GM21447 (cell line): Measurements from ENCODE around the gene CTDSPL2.
"Not testable (repeated sequence)": the region's sequence is repeated elsewhere in the genome, so short reads cannot be mapped to it uniquely, and the experiment has no call there.

ENCODE experiments used
- ATAC-seq: cut with Tn5 transposase; IDR thresholded peaks from one replicate; pipeline ENCODE4 v1.9.1; 2021; ENCODE audit not compliant: unreplicated experiment

CTDSPL2 gene

GRCh38 chr15:44426975-44427755 is at the start of gene CTDSPL2:
CTDSPL2 (plus strand) TSS chr15:44427629; CDS start chr15:44459015, 31,386 bp downstream.
- ATAC-seq: peak; percentile 91

DNA sequence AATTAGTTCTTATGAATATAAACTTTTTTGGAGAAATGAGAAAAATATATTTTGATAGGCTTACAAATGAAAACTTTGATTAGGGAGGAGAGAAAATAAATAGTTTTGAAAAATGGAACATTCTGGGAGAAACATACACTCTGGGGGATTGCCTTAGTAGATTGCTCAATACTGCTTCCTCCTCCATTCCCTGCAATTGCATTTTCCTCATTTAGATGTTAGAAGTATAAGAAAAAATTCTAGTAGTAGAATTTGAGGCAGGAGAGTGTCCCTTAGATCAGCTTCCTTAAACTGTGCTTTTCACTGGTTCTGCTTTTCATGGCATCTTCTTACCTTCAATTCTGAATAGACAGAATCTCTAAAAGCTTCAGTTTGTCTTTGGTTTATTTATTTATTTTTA is 46.2 kb upstream of the CTDSPL2 start:
- no peak for ATAC-seq

GRCh38 chr15:44385344-44385942 is 42.0 kb upstream of the CTDSPL2 start:
- ATAC-seq: no peak

DNA sequence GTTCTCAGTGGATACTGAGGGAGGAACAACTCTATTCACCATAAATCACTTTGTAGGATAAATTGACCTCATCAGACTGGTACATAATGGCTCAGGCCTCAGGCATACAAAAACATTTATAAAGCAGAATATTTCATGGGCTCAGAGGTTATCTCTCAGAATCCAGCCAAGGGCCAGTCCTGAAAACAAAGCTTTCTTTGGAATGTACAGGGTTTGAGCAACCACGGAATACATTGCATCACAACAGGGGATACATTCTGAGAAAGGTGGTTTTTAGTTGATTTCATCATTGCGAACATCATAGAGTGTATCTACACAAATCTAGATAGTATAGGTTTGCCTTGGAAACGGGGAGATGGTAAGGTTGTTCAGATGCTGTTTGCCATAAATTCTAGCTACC is 33.4 kb upstream of the CTDSPL2 start:
- ATAC-seq: no peak

- no peak for ATAC-seq
Measured at GRCh38 chr15:44394562-44394961, 32.9 kb upstream of the CTDSPL2 start.

- no peak for ATAC-seq
Measured at GRCh38 chr15:44397869-44398268, 29.6 kb upstream of the CTDSPL2 start.

- no peak for ATAC-seq
Measured at GRCh38 chr15:44414001-44414400, 13.4 kb upstream of the CTDSPL2 start.

DNA sequence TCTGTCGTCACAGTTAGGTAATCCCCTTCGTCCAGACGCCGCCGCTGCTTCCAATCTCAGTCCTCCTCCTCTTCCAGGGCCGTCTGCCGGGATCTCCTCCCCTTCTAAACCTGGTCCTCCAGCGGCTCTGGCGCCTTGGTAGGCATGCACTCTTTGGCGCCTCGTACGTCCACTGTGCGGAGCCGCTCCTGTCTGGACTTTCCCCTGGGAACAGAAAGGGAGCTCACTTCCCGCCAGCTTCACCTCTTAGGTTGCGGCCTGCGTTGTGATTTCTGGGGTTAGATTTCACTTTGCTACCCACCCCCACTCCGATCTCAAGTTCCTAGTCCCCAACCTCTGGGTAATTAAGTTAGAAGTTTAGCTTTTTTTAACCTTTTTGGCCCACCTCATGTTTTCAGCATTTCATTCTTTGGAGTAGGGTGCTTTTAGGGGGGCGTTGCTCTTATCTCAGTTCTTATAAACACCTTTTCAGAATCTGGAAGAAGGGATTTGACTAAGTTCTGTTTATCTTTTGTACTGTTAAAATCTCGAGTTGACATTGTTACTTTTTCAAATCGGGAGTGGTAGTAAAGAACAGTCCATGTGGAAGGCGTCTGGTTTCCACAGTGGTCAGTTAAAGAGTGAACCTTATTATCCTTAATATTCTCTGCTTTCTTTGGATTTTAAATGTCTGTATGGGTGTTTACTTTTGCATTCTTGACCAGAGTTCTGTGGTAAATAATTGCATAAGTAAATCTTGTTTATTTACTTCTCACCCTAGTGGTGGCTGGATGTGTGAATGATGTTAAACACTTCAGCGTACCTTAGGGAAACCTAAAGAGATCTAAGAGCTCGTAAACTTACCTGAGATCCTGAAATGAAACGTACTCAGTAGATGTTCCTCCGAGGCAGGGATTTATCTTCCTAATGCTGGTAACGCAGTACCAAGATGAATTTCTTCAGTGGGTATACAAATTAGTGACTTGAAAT is 611 bp downstream of the CTDSPL2 start:
- peak; percentile 22 for ATAC-seq

GRCh38 chr15:44435893-44436667 is 8.7 kb downstream of the CTDSPL2 start:
- ATAC-seq: no peak

GRCh38 chr15:44438402-44438801 is 11.0 kb downstream of the CTDSPL2 start:
- no peak for ATAC-seq

GRCh38 chr15:44441095-44441501 is 13.7 kb downstream of the CTDSPL2 start:
- ATAC-seq: no peak

- no peak for ATAC-seq
Measured at GRCh38 chr15:44443515-44443914, 16.1 kb downstream of the CTDSPL2 start.

DNA sequence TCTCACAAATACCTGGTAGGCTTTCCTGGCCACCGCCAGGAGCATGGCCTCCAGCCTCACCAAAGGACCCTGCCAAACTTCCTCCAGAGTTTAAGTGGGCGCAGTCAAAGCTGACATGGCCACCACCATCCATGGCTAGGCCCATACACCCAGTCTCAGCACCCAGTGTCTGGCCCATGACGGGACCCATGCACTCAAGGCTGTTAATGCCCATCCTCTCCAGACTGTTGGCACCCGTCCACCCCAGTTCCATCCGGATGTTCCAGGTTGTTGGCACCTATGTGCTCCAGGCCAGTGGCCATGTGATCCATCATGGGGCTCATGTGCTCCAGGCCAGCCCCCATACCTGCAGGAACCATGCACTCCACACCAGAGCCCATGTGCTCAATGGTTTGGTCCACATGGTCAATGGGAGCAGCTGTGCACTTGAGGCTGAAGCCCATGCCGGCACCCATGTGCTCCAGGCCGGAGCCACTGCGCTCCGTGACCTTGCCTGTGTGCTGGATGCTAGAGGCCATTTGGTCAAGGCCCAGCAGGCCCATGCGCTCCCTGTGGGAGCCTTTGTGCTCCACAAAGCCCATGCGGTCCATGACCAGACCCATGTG is 20.4 kb downstream of the CTDSPL2 start:
- no peak for ATAC-seq

GRCh38 chr15:44450172-44450571 is 22.7 kb downstream of the CTDSPL2 start:
- no peak for ATAC-seq

GRCh38 chr15:44453578-44454283 is 26.3 kb downstream of the CTDSPL2 start:
- ATAC-seq: not testable (repeated sequence)

DNA sequence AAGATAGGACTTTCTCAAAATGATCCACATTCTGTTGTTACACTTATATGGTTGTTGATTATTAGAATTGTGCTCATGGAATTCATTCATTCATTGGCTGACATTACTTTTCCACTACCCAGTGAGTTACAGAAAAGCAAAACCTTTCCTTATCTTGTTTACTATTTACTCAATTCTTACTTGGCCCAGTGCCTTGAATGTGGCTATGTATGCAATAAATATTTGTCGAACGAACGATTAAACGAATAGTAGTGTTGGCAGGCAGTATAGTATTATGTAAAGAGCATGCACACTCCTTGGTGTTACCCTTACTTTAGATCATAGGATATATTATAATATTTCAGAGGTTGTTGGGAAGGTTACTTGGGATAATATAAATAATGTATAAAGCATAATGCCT is 31.0 kb downstream of the CTDSPL2 start:
- ATAC-seq: no peak

DNA sequence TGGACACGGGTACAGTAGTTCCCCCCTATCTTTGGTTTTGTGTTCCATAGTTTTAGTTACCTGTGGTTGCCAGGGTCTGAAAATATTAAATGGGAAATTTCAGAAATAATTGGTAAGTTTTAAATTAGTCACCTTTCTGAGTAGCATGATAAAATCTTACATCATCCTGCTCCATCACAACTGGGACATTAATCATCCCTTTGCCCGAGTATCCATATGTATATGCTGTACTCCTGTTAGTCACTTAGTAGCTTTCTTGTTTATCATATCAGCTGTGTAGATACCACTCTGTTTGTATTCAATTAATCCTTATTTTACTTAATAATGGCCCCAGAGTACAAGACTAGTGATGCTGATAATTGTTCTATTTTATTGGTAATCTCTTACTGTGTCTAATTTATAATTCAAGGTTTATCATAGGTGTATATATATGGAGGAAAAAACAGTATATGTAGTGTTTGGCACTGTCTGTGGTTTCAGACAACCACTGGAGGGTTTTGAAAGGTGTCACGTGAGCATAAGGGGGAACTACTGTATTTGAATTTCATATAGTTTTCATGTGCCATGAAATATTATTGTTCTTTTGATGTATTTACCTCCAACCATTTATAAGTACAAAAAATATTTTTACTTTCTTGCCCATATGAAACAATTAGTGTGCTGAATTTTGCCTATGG is 41.4 kb downstream of the CTDSPL2 start:
- no peak for ATAC-seq

DNA sequence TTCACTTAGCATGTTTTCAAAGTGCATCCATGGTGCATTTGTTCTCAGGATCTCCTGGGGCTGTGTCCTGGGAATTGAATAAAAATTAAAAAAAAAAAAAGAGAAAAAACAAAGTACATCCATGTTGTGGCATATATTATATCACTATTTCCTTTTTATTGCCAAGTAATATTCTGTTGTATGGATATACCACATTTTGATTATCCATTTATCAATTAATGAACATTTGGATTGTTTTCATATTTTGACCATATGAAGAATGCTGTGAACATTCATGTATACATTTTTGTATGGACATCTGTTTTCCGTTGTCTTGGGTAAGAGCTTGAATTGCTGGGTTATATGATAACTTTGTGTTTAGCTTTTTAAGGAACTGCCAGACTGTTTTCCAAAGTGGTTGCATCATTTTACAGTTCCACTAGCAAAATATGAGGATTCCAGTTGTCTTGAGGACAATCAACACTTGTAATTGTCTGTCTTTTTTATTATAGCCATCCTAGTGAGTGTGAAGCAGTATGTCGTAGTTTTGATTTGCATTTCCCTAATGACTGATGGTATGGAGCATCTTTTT is 44.5 kb downstream of the CTDSPL2 start:
- no peak for ATAC-seq

DNA sequence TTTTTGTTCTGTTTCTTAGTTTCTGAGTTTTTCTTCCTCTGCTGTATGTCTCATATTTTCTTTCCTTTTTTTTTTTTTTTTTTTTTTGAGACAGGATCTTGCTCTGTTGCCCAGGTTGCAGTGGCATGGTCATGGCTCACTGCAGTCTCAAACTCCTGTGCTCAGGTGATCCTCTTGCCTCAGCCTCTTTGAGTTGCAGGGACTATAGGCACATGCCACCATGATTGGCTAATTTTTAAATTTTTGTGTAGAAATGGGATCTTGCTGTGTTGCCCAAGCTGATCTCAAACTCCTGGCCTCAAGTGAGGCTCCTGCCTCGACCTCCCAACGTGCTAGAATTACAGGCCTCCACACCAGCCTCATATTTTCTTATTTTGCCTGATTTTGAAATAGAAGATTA is 51.9 kb downstream of the CTDSPL2 start:
- no peak for ATAC-seq
